Activated CD4-positive, alpha-beta T cell treated with anti-CD3 and anti-CD28 coated beads, Interleukin-2, amount 50 U/mL, for 48 hours (primary cell): ENCODE measurements around the gene NCF4.

ENCODE experiments used
- DNase-seq, 2 experiments: peaks; one replicate each; pipeline ENCODE4 v3.0.0-alpha.2; 2020

Gene NCF4

GRCh38 chr22:36924151-36924698 lies 63.4 kb downstream of the NCF4 start:
- DNase-seq = no peak

DNA sequence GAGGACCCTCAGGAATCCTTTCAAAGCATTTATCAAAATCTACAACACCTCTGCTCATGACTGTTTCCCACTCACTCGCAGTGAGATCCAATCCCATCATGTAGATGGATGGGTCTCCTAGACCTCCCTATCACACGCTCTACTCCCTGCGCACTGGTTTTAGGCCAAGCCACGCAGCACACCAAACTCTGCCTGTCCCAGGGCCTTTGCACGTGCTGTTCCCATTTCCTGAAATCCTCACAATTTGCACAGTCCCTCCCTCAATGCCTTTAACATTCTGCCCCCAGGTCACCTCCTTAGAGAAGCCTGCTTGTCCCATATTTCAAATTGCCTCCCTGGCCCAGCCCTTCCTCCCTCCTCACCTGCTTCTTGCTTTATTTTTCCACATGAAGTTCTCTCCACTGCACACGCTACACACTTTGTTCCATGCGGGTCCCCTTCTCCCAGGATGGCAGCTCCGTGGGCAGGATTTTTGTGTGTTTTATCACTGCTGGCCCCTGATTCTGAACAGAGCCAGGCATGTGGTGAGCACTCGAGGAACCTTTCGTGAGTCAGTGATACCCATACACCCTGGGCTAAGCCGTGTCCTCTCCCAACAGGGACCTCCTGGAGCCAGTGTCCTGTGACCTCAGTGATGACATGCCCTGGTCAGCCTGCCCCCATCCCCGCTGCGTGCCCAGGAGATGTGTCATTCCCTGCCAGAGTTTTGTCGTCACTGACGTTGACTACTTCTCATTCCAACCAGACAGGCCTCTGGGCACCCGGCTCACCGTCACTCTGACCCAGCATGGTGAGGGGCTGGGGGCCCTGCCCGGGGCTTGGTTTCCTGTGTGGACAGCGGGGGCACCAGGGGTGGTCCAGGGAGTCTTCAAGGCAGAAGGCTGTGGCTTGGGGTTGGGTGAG lies 64.8 kb downstream of the NCF4 start:
- DNase-seq = no peak

DNA sequence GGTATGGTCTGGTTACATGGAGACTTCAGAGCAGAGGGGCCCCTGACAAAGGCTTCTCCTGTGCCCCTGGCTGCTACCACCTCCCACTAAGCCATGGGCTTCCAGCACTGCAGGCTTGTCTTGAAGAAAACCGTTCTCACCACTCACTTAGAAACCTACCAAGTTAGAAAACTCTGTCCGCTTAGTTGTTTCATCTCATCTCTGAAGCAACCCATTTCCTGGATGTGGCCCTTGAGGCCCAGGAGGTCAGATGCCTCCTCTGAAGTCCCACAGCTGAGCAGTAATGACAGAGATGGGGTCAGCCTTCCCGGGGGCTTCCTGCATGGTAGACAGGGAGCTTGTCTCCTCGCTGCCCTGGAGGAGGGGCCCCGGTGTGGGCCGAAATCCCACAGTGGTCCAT lies 65.5 kb downstream of the NCF4 start:
- DNase-seq = no peak

DNA sequence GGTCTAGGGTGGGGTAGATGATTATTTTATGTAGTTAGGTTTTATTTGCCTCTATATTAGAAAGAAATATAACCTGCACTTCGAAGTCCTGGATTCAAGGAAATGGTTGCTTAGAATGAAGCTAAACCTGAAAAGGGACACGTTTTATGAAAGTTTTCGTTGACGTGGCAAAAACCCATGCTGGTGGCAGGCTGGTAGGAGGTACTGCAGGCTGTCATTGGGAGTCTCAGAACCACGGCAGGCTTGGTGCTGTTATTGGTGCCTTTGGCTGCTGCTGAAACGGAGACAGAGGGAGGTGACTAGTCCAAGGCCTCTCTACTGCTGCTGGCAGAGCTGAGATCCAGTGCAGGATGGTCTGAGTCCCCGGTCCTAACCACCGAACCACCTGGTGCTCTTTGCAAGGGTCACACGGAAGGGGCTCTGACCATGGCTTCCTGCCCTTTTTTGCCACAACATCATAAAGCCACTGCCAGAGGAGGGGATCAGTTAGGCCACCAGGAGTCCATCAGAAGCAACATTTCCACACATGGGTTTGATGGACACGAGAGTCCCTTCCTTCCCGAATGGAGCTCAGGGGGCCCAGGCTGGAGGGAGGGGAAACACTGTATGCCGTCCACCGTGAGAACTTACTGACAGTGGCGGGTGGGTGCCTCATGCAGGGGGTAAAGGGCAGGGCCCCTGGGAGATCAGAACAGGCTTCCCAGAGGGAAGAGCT lies 66.1 kb downstream of the NCF4 start:
- DNase-seq = no peak
